ENCODE results near the gene CLIC4. TPM values are rescaled to one million over a fixed set of nuclear protein-coding genes. Genes with fewer than 3 reads are reported as not detected.

CLIC4 gene
- total and polyA plus RNA-seq, 10 of the 15 experiments (the other 5 are each of a cell fraction or from before 2014, with no cell fraction given), result 20.4 to 107 (median 69.6) TPM

DNA sequence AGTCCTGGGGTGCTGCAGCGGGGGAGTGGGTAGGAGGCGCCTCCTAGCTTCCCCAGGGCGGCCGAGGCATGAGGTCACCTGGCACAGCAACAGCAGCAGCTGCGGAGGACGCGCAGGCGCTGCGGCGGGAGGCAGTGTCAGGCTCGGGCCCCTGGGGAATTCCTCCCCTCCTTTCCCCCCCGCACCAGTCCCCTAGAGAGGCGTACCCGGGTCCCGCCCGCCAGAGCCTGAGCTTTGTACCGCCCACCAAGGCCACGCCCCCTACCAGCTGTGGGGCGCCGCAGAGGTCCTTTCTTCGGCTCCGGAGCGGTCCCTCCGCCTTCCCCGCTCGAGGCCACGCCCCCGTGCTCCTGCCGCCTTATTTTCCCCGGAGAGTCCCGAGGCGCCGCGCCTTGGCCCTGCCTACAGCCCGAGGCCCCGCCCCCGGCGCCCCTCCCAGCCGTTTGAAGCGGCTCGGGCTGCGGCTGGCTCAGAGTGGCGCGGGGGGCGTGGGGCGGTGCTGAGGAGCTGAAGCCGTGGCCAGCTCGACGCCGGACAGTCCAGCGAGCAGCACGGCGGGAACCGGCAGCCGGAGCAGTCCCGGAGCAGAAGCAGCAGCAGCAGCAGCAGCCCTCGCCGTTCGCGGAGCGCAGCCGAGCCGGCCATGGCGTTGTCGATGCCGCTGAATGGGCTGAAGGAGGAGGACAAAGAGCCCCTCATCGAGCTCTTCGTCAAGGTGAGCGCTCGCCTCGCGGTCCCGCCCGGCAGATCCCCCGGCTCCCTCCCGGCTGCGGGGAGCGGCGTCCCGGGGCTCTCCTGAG is at the start of gene CLIC4 (continued):
- TF ChIP-seq SIX5 (IDR thresholded peaks at IDR 0.05; ENCODE audit: low read depth, low read length, severe bottlenecking), result no peak
- peak; percentile 54 to 73; a peak in 3 of 4 replicates for TF ChIP-seq IKZF2 (IDR thresholded peaks at IDR 0.05)
- TF ChIP-seq NBN (IDR thresholded peaks at IDR 0.05), result peak; percentile 80
- peak; percentile 64; the same call in 1 of the 2 replicates for TF ChIP-seq PAX5 (IDR thresholded peaks at IDR 0.05; ENCODE audit: borderline replicate concordance, low read depth, low read length)
- TF ChIP-seq, protein P1, sequence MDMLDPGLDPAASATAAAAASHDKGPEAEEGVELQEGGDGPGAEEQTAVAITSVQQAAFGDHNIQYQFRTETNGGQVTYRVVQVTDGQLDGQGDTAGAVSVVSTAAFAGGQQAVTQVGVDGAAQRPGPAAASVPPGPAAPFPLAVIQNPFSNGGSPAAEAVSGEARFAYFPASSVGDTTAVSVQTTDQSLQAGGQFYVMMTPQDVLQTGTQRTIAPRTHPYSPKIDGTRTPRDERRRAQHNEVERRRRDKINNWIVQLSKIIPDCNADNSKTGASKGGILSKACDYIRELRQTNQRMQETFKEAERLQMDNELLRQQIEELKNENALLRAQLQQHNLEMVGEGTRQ (IDR thresholded peaks at IDR 0.05; ENCODE audit: borderline replicate concordance, low read depth, low read length), result peak; percentile 31
- TF ChIP-seq NR2C2 (IDR thresholded peaks at IDR 0.05; ENCODE audit: borderline replicate concordance, control insufficient read depth, insufficient read length, low read depth), result no peak
- peak; percentile 49; the same call in 1 of the 2 replicates for TF ChIP-seq SMAD5 (IDR thresholded peaks at IDR 0.05; ENCODE audit: low read depth)
- peak; percentile 95 for TF ChIP-seq TCF12 (IDR thresholded peaks at IDR 0.05; ENCODE audit: low read depth, low read length)
- peak; percentile 42 for TF ChIP-seq DPF2 (IDR thresholded peaks at IDR 0.05)
- no peak; the same call in 1 of the 2 replicates for TF ChIP-seq PML (IDR thresholded peaks at IDR 0.05; ENCODE audit: low read length)
- 0 out of 2 replicates have a peak, but pooled peaks have one; percentile 25 for TF ChIP-seq JUND (IDR thresholded peaks at IDR 0.05; ENCODE audit: low read depth, low read length)
- TF ChIP-seq CBFB (IDR thresholded peaks at IDR 0.05; ENCODE audit: low read depth), result peak; percentile 11; the same call in 1 of the 2 replicates
- TF ChIP-seq HDGF (IDR thresholded peaks at IDR 0.05), result peak; percentile 96
- peak; percentile 59 for TF ChIP-seq RELB (IDR thresholded peaks at IDR 0.05; ENCODE audit: low read depth)
- peak; percentile 72 to 87; a peak in 3 of 4 replicates for TF ChIP-seq BHLHE40 (IDR thresholded peaks at IDR 0.05; ENCODE audit: borderline replicate concordance in 1 of 2, low read depth in 2 of 2, low read length in 1 of 2)
- peak; percentile 60 for TF ChIP-seq RUNX3 (IDR thresholded peaks at IDR 0.05; ENCODE audit: low read length)
- peak; percentile 38; the same call in 1 of the 2 replicates for TF ChIP-seq CREM (IDR thresholded peaks at IDR 0.05; ENCODE audit: low read depth)
- TF ChIP-seq, protein P2, sequence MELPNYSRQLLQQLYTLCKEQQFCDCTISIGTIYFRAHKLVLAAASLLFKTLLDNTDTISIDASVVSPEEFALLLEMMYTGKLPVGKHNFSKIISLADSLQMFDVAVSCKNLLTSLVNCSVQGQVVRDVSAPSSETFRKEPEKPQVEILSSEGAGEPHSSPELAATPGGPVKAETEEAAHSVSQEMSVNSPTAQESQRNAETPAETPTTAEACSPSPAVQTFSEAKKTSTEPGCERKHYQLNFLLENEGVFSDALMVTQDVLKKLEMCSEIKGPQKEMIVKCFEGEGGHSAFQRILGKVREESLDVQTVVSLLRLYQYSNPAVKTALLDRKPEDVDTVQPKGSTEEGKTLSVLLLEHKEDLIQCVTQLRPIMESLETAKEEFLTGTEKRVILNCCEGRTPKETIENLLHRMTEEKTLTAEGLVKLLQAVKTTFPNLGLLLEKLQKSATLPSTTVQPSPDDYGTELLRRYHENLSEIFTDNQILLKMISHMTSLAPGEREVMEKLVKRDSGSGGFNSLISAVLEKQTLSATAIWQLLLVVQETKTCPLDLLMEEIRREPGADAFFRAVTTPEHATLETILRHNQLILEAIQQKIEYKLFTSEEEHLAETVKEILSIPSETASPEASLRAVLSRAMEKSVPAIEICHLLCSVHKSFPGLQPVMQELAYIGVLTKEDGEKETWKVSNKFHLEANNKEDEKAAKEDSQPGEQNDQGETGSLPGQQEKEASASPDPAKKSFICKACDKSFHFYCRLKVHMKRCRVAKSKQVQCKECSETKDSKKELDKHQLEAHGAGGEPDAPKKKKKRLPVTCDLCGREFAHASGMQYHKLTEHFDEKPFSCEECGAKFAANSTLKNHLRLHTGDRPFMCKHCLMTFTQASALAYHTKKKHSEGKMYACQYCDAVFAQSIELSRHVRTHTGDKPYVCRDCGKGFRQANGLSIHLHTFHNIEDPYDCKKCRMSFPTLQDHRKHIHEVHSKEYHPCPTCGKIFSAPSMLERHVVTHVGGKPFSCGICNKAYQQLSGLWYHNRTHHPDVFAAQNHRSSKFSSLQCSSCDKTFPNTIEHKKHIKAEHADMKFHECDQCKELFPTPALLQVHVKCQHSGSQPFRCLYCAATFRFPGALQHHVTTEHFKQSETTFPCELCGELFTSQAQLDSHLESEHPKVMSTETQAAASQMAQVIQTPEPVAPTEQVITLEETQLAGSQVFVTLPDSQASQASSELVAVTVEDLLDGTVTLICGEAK (IDR thresholded peaks at IDR 0.05; ENCODE audit: borderline replicate concordance), result no peak
- peak; percentile 63; the same call in 1 of the 2 replicates for TF ChIP-seq ZNF207 (IDR thresholded peaks at IDR 0.05; ENCODE audit: borderline replicate concordance)
- TF ChIP-seq JUNB (IDR thresholded peaks at IDR 0.05), result peak; percentile 27; the same call in 1 of the 2 replicates
- TF ChIP-seq NFYA (IDR thresholded peaks at IDR 0.05; ENCODE audit: borderline replicate concordance, low read depth, low read length), result no peak
- TF ChIP-seq LARP7 (IDR thresholded peaks at IDR 0.05), result peak; percentile 94
- TF ChIP-seq, protein P3, sequence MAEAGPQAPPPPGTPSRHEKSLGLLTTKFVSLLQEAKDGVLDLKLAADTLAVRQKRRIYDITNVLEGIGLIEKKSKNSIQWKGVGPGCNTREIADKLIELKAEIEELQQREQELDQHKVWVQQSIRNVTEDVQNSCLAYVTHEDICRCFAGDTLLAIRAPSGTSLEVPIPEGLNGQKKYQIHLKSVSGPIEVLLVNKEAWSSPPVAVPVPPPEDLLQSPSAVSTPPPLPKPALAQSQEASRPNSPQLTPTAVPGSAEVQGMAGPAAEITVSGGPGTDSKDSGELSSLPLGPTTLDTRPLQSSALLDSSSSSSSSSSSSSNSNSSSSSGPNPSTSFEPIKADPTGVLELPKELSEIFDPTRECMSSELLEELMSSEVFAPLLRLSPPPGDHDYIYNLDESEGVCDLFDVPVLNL (IDR thresholded peaks at IDR 0.05; ENCODE audit: low read depth, low read length), result peak; percentile 32; the same call in 1 of the 2 replicates
- TF ChIP-seq BRCA1 (IDR thresholded peaks at IDR 0.05; ENCODE audit: low read depth, low read length), result no peak
